Stimulated activated CD8-positive, alpha-beta memory T cell treated with anti-CD3 and anti-CD28 coated beads, Interleukin-7, amount 100 ng/mL, for 4 hours (primary cell): Measurements from ENCODE around the gene KRTAP10-2.
"Not testable (repeated sequence)": the region's sequence is repeated elsewhere in the genome, so short reads cannot be mapped to it uniquely, and the experiment has no call there.

Experiments used
- DNase-seq, 2 donors: peaks; one replicate each; pipeline ENCODE4 v3.0.0-alpha.2; 2020; ENCODE audit warnings: low read depth in 2 of 2

KRTAP10-2 gene

DNA sequence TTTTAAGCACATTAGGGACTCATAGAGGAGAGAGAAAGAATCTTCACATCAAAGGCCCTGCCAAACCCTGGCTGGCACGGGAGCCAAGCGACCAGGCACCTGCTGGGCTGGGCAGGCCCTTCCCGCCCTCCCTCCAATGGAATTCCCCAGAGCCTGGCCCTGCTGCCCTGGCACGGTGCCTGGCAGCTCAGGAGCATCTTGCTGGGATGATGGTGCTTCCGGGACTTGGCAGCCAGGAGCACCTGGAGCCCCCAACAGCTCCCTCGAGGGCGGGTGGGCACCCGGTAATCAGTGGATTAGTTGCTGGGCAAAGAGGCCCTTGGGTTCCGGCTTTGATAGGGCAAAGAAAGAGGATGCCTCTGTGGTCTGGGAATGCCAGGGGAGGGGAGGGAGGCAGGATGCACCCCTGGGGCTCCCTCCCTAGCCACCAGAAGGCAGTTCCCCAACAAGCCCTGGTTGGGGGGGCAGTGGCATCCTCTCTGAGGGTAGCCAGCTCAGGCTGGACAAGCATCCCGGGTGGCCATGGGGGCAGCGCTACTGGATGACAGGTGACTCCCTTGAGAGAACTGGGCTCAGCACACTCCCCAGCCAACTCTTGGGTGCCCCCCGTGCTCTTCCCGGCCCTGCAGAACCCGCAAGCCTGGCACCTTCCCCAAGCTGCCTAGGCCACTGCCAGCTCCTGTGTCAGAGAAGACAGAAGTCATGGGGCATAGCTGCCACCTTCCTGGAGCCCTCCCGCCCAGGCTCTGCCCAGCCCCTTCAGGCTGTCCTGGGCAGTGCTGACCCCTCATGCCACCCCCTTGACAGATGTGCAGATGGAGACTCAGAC lies 37.7 kb downstream of the KRTAP10-2 start:
- no peak for DNase-seq

GRCh38 chr21:44512496-44513388 lies 38.6 kb downstream of the KRTAP10-2 start:
- DNase-seq, result no peak

GRCh38 chr21:44511938-44512275 lies 39.4 kb downstream of the KRTAP10-2 start:
- DNase-seq, result no peak

GRCh38 chr21:44511219-44511937 lies 39.9 kb downstream of the KRTAP10-2 start:
- no peak for DNase-seq

GRCh38 chr21:44510508-44511218 lies 40.6 kb downstream of the KRTAP10-2 start:
- peak; percentile 46 to 64 for DNase-seq

- DNase-seq, result no peak
Observed at GRCh38 chr21:44510109-44510507, 41.2 kb downstream of the KRTAP10-2 start.

DNA sequence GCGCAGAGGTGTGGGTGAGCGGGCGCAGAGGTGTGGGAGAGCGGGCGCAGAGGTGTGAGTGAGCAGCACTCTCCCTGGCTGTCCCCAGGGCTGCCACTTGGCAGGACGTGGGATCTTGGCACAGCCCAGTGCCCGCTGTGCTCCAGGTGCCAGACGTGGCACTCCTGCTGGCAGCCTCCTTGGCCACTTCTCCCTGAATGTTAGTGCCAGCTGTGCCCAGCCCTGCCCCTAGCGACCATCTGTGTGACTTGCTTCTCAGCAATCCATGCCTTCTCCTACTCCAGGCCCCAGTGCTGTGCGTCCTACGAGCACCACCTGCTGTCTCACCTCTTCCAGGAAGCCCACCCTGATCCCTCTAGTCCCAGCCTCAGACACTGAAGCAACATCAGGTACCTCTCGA lies 41.8 kb downstream of the KRTAP10-2 start:
- DNase-seq, result no peak

- no peak for DNase-seq
Observed at GRCh38 chr21:44508711-44509445, 42.4 kb downstream of the KRTAP10-2 start.

DNA sequence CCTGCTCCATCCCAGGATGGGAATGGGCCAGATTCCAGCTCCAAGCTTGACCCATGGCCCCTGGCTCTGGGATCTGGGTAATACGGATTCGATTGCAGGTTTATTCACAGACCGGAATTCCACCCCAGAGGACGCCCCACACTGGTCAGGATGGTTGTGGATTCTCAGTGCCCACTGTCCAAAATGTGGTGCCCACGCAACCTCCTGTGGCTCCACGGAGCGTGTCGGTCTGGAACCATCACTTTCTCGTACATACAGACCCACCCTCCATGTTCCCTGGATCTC lies 42.9 kb downstream of the KRTAP10-2 start:
- no peak for DNase-seq

DNA sequence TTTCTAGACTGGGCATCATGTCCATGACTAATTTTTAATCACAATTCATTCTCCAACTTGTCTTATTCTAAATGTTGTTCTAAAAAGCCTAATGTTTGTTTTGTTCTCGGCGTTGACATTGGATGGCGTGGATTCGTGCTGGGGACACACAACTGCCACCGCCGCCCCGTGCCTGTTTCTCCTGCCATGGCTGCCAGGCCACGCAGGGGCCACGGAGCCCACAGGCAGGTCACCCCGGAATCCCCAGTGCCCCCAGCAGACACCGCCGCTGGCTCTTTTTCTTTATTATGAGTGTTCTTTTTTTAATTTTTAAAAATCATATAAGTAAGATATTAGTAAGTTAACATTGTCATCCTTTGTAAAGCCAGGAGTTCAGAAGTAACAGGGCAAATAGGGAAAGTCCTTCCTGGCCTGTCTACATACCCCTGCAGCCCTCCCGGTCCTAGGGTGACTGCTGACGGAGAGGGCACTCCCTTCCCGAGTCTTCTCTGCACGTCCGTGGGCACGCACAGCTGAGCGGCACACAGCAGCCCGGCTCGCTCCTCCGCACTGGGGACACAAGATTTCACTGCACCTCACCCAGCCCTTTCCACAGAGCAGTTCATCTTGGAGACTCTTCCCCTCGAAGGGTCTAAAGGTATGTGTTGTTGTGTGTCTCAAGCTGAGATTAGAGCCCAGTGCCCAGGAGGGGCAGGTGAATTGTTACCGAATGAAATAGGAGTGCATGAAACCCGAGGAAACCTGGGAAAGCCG lies 43.5 kb downstream of the KRTAP10-2 start:
- DNase-seq, result no peak

- no peak for DNase-seq
Observed at GRCh38 chr21:44506279-44507255, 44.7 kb downstream of the KRTAP10-2 start.

DNA sequence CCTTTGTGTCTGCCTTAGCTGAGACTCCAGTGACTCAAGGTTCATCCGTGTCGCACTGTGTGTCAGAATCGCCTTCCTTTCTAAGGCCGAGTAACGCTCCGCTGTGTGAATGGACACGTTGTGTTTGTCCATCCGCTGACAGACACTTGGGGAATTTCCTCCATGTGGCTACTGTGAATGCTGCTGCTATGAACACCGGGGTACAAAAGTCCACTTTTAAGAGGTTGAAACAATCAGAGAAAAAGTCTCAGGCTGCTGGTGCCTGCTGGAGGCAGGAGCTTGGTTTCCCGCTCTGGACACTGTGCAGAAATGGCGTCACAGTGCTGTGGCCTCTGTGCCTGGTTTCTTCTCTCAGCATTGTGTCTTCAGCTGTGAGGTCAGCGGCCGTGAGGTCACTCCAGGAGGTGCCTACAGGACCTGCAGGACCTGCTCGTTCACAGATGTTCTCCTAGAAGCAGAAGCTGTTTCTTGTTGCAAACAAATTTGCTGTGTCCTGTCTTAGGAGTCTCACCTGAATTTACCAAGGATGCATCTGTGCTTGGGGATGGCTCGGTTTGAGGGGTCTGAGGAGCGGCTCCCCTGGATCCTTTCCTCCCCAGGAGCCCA lies 45.5 kb downstream of the KRTAP10-2 start:
- no peak for DNase-seq

- no peak for DNase-seq
Observed at GRCh38 chr21:44503901-44504399, 47.4 kb downstream of the KRTAP10-2 start.

GRCh38 chr21:44503006-44503889 lies 48.1 kb downstream of the KRTAP10-2 start:
- DNase-seq, result not testable (repeated sequence)

DNA sequence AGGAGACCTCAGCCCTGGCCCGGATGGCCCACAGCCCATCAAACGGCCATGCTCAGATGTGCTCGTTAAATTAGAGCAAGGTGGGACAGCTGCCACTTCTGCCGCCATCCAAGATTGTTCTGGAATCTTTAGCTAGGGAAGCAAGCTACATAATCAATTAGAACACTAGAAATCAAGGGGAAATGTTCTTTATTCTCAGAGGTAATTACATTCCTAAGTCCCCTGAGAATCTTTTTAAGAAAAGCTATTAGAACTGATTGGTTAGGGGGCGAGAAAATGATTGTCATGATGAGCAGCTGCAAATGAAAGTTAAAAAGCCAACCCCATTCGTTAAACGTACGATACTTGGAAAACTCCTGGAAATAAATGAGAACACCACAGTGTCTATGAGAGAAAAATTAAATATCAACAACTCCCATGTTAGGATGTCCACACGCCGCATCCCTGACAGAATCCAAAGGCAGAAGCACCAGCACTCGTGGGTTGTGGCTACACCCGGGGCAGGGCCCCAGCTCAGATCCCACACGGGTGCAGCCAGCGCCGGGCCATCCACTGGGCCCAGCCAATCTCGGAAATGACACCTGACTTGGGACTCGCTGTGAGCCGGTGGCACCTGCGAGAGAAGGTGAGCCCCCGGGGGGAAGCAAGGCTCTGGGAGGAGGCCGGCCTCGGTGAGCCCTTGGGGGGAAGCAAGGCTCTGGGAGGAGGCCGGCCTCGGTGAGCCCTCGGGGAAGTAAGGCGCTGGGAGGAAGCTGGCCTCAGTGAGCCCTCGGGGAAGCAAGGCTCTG lies 48.9 kb downstream of the KRTAP10-2 start:
- DNase-seq, result no peak
